OCI-LY1 (cell line): Measurements from ENCODE around the gene ZNF575.

Experiments
- EZH2 ChIP-seq: fragments of 200-600 bp; sonication (generic), shearing (Covaris generic); IDR thresholded peaks from 2 replicates; pipeline ENCODE4 v1.8.0; 2017; ENCODE audit warnings: borderline replicate concordance, mixed run types, mild to moderate bottlenecking, antibody characterized with exemption, low read length, moderate library complexity, mixed read lengths
- TF ChIP-seq, protein P1 (sequence below): fragments of 200-600 bp; sonication (generic), shearing (Covaris generic); IDR thresholded peaks from 2 replicates; pipeline ENCODE4 v1.5.1; 2017; ENCODE audit warnings: mild to moderate bottlenecking, antibody characterized with exemption, low read length, moderate library complexity, mixed read lengths

GRCh38 chr19:43551399-43552197 lies 18.6 kb downstream of the ZNF575 start:
- TF ChIP-seq, protein P1, sequence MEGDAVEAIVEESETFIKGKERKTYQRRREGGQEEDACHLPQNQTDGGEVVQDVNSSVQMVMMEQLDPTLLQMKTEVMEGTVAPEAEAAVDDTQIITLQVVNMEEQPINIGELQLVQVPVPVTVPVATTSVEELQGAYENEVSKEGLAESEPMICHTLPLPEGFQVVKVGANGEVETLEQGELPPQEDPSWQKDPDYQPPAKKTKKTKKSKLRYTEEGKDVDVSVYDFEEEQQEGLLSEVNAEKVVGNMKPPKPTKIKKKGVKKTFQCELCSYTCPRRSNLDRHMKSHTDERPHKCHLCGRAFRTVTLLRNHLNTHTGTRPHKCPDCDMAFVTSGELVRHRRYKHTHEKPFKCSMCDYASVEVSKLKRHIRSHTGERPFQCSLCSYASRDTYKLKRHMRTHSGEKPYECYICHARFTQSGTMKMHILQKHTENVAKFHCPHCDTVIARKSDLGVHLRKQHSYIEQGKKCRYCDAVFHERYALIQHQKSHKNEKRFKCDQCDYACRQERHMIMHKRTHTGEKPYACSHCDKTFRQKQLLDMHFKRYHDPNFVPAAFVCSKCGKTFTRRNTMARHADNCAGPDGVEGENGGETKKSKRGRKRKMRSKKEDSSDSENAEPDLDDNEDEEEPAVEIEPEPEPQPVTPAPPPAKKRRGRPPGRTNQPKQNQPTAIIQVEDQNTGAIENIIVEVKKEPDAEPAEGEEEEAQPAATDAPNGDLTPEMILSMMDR: no peak
- TF ChIP-seq EZH2: no peak
